K562 treated with DMSO at 1 percent for 24 hours (cell line): ENCODE measurements around the gene DHDDS. TPM values are rescaled to one million over a fixed set of nuclear protein-coding genes. Genes with fewer than 3 reads are reported as not detected.

Source experiments
- total RNA-seq: library from RNA; unstranded; fragments of 300-600 nt; gene quantifications from 2 replicates; pipeline ENCODE4 v1.2.3, GENCODE V29; 2022; ENCODE audit warnings: low read depth; ENCODE audit not compliant: insufficient read depth

The DHDDS gene
- 37.9 and 38.2 TPM in 2 replicates for total RNA-seq

DNA sequence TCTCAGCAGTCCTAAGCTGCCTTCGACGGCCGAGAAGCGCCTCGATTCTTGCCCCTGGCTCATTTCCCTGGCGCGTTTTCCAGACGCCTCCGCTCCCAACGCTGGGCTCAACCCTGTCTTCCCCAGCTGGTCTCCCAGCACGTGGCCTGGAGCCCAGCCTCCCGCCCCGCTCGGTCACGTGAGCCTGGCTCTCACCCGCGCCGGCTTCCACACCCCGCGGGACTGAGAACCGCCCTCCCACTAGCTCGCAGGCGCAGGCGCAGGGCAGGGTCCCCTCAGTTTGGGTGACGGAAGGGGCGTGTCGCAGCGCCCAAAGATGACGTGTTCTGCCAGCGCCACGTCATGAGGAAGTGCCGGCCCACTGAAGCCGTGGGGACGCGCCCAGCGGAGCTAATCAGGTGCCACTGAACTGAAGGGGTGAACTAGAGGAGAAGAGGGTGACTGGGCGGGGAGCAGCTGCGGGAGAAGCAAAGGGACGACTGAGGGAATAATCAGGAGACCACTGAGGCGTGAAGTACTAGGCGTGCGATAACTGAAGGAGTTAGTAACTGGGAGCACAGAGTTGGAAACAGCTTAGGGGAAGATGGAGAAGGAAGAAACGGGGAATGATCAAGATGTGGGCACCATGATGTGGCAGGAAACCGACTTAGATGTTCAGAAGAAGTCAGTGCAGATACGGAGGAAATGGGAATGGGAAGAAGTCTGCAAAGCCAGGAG lies at the start of gene DHDDS:
DHDDS (plus strand) TSS at position 343 of the 717 bp plus-strand sequence. CDS start 625 bp downstream, outside the sequence.

GRCh38 chr1:26410706-26411623 lies 21.2 kb upstream of the DHDDS start, which contains the start of gene LIN28A:
TSS of gene LIN28A (plus strand) at chr1:26410817. CDS start at chr1:26410892, 75 bp downstream.

GRCh38 chr1:26472320-26472900 lies 40.3 kb downstream of the DHDDS start, which contains the start of gene HMGN2:
TSS of gene HMGN2 (plus strand) at chr1:26472440. CDS start at chr1:26472613, 173 bp downstream.

Other genes starting within 250 kb of the DHDDS start
- gene CATSPER4, start 241.7 kb upstream of the DHDDS start, total RNA-seq: not detected in 2 replicates
- 68.9 and 78.3 TPM in 2 replicates for gene CEP85, start 198.1 kb upstream of the DHDDS start, total RNA-seq
- 67.9 and 75.6 TPM in 2 replicates for gene SH3BGRL3, start 152.2 kb upstream of the DHDDS start, total RNA-seq
- gene UBXN11, start 125.7 kb upstream of the DHDDS start, total RNA-seq: 21.7 and 22.2 TPM in 2 replicates
- 46.6 and 48.8 TPM in 2 replicates for gene CD52, start 114.4 kb upstream of the DHDDS start, total RNA-seq
- gene CRYBG2, start 78.2 kb upstream of the DHDDS start, total RNA-seq: 4.1 and 8.8 TPM in 2 replicates
- not detected in 2 replicates for gene ZNF683, start 59.6 kb upstream of the DHDDS start, total RNA-seq
- not detected in 2 replicates for gene LIN28A, start 21.5 kb upstream of the DHDDS start, total RNA-seq
- 694 and 766 TPM in 2 replicates for gene HMGN2, start 40.1 kb downstream of the DHDDS start, total RNA-seq
- gene RPS6KA1, start 97.4 kb downstream of the DHDDS start, total RNA-seq: 83.5 TPM in 2 replicates